NCI-H2107 treated with DMSO at 0.1 percent for 48 hours (cell line): ENCODE measurements around the gene LRBA.
A peak's percentile ranks its signal among the peaks of the same experiment; 100 is the strongest.
"Not testable (repeated sequence)": the region's sequence is repeated elsewhere in the genome, so short reads cannot be mapped to it uniquely, and the experiment has no call there.

ENCODE experiments used
- DNase-seq: peaks from one replicate; lab custom pipeline; 2025; ENCODE audit not compliant: unreplicated experiment; lab: John Stamatoyannopoulos, UW

LRBA gene

GRCh38 chr4:150387981-150388380 is 627.1 kb downstream of the LRBA start:
- no peak for DNase-seq

- not testable (repeated sequence) for DNase-seq
Measured at GRCh38 chr4:150386415-150386814, 628.7 kb downstream of the LRBA start.

- peak; percentile 76 for DNase-seq
Measured at GRCh38 chr4:150385606-150386005, 629.5 kb downstream of the LRBA start.

DNA sequence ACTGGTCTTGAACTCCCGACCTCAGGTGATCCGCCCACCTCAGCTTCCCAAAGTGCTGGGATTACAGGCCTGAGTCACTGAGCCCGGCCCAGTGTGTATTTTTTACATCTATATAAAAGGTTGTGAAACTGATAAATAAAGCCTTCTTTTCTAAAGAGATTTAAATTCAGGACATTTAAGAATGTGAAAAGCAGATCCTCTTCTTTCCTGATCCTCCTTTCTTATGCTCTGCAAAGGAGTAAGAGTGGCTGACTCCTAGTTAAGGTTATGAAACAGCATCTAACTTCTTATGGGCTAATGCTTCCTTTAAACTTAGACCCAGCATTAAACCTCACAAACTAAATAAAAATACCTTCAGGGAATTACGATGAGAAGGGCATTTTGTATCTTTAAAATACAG is 630.8 kb downstream of the LRBA start:
- no peak for DNase-seq

DNA sequence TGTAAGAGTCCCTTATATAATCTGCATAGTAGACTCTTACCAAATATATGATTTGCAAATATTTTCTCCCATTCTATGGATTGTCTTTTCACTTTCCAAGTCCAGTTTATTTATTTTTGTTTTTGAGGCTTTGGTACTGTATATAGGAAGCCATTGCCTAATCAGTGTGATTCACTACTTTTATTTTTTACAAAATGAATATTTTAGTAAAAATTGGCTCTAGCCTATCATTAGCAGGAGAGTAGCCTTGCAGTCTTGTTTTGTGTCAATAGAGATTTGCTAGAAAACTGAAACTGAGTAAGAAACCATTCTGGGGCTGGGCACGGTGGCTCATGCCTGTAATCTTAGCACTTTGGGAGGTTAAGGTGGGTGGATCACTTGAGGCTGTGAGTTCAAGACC is 633.1 kb downstream of the LRBA start:
- DNase-seq, result no peak

DNA sequence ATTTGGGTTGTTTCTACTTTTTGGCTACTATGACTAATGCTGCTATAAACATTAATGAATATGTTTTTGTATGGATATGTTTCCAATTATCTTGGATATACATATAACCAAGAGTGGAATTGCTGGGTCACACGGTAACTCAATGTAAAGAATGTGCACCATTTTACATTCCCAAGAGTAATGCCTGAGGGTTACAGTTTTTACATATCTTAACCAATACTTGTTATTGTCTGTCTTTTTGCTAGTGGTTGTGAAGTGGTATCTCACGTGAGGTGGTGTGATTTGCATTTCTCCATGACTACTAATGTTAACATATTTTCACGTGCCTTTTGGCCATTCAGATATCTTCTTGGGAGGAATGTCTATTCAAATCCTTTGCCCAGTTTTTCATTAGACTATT is 633.5 kb downstream of the LRBA start:
- DNase-seq, result no peak

- no peak for DNase-seq
Measured at GRCh38 chr4:150381036-150381435, 634.0 kb downstream of the LRBA start.

- no peak for DNase-seq
Measured at GRCh38 chr4:150379454-150379853, 635.6 kb downstream of the LRBA start.

- DNase-seq, result no peak
Measured at GRCh38 chr4:150375025-150375424, 640.1 kb downstream of the LRBA start.

- no peak for DNase-seq
Measured at GRCh38 chr4:150371869-150372268, 643.2 kb downstream of the LRBA start.

DNA sequence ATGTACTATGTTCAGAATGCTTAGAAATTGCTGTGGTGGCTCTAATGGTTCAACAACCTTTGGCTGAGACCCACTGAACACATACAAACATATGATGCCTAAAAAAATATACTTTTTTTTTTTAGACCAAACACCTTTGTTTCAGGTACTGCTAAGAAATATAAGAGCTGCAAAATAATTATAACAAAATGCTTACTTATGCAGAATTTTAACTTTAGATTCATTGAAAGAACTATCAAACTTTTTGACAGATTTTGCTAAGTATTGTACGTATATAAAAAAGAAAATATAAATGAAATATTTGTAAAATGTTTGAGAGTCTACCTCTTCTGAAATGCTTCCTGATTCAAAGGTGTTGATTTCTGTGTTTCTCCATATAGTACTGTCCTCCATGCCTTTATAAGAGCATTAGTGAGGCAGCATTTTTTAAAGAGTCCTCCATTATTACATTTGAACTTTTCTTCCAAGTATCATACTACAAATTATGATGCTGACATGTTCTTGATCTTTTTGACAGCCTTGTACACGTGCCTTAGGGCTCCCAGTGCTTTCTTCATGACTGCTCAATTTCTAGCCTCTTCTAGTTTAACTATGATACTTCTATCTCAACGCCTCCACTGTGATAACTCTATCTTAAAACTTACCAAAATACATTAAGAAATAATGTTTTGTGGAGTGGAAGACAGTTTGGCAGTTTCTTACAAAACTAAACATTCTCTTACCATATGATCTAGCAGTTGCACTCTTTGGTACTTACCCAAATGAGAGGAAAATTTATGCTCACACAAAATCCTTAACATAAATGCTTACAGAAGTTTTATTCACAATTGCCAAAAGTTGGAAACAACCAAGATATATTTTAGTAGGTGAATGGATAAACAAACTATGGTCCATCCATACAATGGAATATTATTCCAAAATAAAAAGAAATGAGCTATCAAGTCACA is 645.4 kb downstream of the LRBA start:
- DNase-seq, result no peak

DNA sequence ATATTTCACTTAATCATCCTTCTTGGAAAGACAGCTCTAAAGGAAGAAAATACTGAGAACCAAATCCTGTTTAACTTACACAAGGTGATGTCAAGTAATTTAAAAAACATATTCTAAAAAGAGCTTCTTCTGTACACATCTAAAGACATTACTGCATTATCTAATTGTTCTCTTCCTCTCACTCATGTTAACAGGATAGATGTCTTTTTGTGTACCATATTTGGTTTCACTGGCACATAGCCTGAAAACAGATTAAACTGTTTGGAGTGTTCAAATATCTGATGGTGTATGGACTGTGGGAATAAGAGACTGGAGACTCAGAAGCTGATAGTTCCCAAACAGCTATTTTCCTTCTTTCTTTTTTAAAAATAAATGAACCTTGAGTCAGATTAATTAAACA is 646.4 kb downstream of the LRBA start:
- peak; percentile 37 for DNase-seq

GRCh38 chr4:150367326-150367725 is 647.8 kb downstream of the LRBA start:
- DNase-seq, result no peak

DNA sequence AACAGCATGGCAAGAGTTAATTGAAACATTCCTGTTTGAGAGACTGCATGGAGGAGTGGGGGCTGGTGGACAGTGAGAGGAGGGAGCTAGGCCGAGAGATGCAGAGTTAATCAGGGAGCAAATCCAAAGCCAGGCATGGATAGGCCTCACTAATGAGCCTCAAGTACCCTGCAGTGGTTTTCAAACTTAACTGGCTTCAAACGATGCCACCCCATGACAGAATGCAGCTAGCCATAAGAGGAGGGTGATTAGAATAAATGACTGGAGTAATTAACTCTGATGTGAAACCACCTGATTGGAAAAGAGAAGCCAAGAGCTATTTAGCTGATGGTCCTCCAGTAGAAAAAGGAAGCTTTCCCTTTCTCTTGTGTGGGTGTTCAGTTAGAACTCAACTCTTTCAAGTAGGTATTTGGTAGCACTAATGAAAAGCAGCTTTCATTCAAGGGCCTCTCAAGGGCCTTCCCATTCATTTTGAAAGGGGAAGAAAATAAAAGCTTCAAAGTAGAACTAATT is 648.5 kb downstream of the LRBA start:
- DNase-seq, result peak; percentile 96

DNA sequence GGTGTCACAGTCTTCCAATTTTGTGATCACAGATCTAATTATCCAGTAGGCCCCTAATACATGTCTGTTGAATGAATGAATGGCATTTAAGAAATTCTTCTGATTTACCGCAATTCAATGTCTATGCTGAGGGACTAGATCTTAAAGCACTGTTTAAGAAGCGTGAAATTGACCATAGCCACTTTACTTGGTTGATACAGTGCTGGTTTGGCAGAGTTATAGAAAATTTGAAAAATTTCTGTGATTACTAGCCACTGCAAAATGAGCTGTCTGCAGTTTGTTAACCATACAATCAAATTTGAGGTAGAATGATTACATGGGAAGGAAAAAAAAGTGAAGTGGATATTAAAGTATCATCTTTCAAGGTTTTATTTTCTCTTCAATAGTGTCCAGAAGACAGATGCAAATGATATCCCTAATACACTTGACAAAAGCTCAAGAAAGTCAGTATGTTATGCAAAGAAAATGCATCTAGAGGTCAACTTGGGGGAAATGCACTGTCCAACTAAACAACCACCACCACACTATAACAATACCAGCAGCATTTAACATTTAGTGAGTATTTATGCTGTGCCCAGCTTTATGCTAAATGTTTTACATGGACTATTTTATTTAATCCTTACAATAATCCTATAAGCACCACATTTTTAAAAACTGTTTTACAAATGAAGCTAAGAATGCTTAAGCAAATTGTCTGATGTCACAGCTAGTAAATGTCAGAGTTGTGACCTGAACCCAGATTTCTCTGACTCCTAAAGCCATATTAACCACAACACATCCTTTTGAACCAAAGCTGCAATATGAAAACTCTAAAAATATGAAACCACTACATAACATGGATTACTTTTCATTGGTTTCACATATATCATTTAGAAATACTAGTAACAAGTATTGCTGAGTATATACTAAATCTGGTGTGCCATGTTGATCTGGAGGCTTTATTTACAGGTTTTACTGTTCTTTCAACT is 651.1 kb downstream of the LRBA start:
- DNase-seq, result peak; percentile 8

- DNase-seq, result no peak
Measured at GRCh38 chr4:150358691-150359090, 656.4 kb downstream of the LRBA start.

- DNase-seq, result no peak
Measured at GRCh38 chr4:150357829-150358228, 657.3 kb downstream of the LRBA start.

- DNase-seq, result no peak
Measured at GRCh38 chr4:150355858-150356455, 659.1 kb downstream of the LRBA start.

DNA sequence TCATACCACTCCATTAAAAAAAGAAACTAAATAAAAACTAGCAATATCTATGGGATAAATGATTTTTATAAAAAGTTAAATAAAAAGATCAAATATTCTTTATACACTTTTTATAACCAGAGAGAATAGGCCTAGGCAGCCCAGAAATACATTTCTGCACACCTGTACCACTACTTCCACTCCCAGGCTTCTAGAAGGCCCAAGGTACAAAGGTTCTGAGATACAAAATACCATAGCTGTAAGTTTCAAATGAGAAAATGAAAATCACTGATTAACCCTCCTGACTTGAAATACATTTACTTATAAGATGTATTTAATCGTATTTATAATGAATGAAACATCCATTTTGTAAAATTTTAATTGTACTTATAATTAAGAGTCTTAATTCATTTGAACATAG is 659.7 kb downstream of the LRBA start:
- no peak for DNase-seq

DNA sequence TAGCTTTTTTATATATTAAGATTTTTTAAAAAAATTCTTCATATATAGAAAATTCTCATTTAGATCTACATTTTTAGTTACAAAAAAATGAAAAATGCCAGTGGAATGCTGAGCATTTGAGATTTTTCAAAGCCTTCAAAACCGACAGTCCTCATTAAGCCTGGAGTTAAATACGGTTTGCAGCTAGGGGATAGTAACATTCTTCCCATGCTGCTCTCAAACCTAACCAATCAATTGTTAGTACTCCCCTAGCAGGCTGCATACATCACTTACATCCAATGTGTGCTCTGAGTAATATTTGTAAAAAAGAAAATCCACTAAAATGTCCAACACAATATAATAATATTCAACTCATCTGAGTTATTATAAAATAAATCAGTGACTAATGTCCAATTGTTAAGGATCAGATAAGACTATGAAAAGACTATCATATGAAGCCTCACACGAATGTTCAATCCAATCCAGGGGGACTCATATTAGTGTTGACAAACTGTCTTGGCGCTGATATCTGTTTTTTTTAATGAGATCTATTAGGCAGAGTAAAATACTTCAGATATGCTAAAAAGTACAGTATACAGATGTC is 660.8 kb downstream of the LRBA start:
- no peak for DNase-seq

DNA sequence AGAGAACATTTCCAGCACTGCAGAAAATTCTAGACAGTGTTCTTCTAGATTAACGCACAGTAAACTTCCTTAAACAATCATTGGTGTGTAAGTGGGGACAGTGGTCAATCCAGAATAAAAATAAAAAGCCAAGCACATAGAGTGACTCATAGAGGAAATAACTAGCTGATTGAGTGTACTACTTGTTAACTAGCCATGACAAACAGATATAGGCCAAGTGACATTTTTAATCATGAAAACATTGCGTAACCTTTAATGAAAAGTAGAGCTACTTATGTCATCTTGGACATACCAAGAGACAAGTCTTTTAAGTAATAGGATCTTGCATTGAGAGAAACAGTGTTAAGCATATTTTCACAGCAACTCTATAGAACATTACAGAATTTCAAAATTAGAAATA is 667.0 kb downstream of the LRBA start:
- no peak for DNase-seq
